AG09309 (cell line): Measurements from ENCODE around the gene USP24.

ENCODE experiments used
- DNase-seq: peaks from one replicate; pipeline ENCODE4 v3.0.0-alpha.2; 2010; ENCODE audit warnings: low read depth
- H3K4me3 ChIP-seq: 2 replicates; pipeline ENCODE4 v1.5.1; 2011; ENCODE audit warnings: mild to moderate bottlenecking, low read depth, low read length, moderate library complexity; ENCODE audit not compliant: control insufficient read depth
- CTCF ChIP-seq: IDR thresholded peaks from 2 replicates; pipeline ENCODE4 v1.5.1; 2011; ENCODE audit warnings: mild to moderate bottlenecking, low read depth, low read length, inconsistent platforms; ENCODE audit not compliant: insufficient read depth, control insufficient read depth; ENCODE audit errors: missing control alignments

USP24 gene

DNA sequence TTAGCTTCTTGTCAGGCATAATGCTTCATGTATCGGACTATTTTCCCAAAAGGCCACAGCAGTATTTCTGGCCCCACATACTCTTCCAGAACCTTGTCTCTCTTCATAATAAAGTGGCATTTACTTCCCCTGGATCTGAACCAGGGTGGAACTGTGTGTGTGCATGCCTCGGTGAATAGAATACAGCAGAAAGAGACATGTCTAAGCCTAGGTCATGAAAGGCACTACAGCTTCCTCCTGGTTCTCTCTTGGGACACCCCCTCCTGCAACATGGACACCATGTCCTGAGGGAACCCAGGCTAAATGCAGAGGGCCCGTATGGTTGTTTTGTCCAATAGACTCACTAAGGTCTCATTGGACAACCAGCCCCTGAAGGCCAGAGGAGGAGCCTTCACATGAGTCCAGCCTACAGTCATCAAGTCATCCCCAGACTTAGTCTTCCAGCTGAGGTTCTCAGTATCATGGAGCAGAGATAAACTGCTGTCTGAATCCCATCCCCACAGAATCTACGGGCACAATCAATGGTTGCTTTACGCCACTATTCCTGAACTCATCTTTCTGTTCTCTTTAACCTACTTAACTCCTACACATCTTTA, 35.0 kb downstream of the USP24 start:
- DNase-seq: no peak
- TF ChIP-seq CTCF: no peak
- H3K4me3 ChIP-seq: no peak overlapping the region

- no peak for TF ChIP-seq CTCF
- no peak for DNase-seq
- H3K4me3 ChIP-seq: no peak overlapping the region
Measured at GRCh38 chr1:55179177-55179835, 35.9 kb downstream of the USP24 start.

GRCh38 chr1:55172687-55173086, 42.5 kb downstream of the USP24 start:
- H3K4me3 ChIP-seq: no peak overlapping the region
- no peak for TF ChIP-seq CTCF
- DNase-seq: no peak

GRCh38 chr1:55172272-55172671, 42.9 kb downstream of the USP24 start:
- DNase-seq: no peak
- no peak for TF ChIP-seq CTCF
- H3K4me3 ChIP-seq: no peak overlapping the region

DNA sequence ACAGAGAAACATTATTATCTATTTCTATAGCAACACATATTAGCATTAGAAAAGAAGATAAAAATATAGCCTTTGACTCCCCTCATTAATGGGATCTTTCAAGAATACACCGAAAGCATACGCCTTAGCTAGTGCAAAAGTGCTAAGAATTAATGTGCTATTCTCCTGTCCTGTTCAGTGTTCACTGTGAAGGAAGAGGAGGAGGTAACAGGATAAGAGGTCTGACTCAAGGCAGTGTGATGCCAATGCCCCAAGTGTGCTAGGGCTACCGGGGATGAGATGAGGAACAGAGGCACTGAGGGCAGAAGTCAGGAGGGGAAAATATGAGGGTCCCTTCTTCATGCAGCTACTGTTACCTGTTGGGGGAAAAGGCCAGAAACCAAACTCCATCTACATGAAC, 43.5 kb downstream of the USP24 start:
- TF ChIP-seq CTCF: no peak
- no peak overlapping the region for H3K4me3 ChIP-seq
- no peak for DNase-seq

- DNase-seq: no peak
Measured at GRCh38 chr1:55170426-55170825, 44.7 kb downstream of the USP24 start.

More at GRCh38 chr1:55170426-55170825, 44.7 kb downstream of the USP24 start:
- TF ChIP-seq CTCF: no peak
- no peak overlapping the region for H3K4me3 ChIP-seq
